HEK293 (cell line): ENCODE results near the gene PID1.
A peak's percentile ranks its signal among the peaks of the same experiment; 100 is the strongest.

ENCODE experiments used
- CTCF ChIA-PET: fragments of 350-600 bp; formaldehyde crosslinking; extraction: SDS; loops from one replicate; lab custom pipeline; 2021; ENCODE audit warnings: antibody characterized with exemption; lab: Yijun Ruan, JAX
- POLR2A ChIA-PET: fragments of 300-600 bp; formaldehyde crosslinking; extraction: SDS; loops from one replicate; lab custom pipeline; 2020; ENCODE audit warnings: antibody characterized with exemption, inconsistent platforms; lab: Yijun Ruan, JAX
- H3K27ac ChIP-seq: fragments of 200-500 bp; sonication (Bioruptor generic); 2 replicates; pipeline ENCODE4 v1.5.1; 2014; ENCODE audit warnings: low read depth, low read length, control low read depth, inconsistent platforms; ENCODE audit errors: extremely low read depth
- H3K36me3 ChIP-seq, 2 experiments: fragments of 200-500 bp in 1 of 2; sonication (Bioruptor generic) in 1 of 2; 1 replicate in 1 of 2; 2 replicates in 1 of 2; pipeline ENCODE4 v1.5.1; 2014 to 2017; ENCODE audit warnings: inconsistent platforms in 2 of 2, low read length in 2 of 2; ENCODE audit not compliant: control insufficient read depth in 2 of 2, insufficient read depth in 1 of 2
- H3K4me1 ChIP-seq: fragments of 200-500 bp; sonication (Bioruptor generic); 2 replicates; pipeline ENCODE4 v1.5.1; 2014; ENCODE audit warnings: mild to moderate bottlenecking, low read length, inconsistent platforms; ENCODE audit not compliant: control insufficient read depth, insufficient read depth
- H3K4me3 ChIP-seq: 2 replicates; pipeline ENCODE4 v1.5.1; 2011; ENCODE audit warnings: low read depth, mild to moderate bottlenecking, control low read depth, low read length, moderate library complexity
- H3K9me3 ChIP-seq: fragments of 200-500 bp; sonication (Bioruptor generic); 2 replicates; pipeline ENCODE4 v1.5.1; 2014; ENCODE audit warnings: low read depth, low read length, inconsistent platforms; ENCODE audit not compliant: control insufficient read depth, insufficient read depth
- CTCF ChIP-seq: fragments of 450-650 bp; formaldehyde crosslinking; IDR thresholded peaks from 2 replicates; pipeline ENCODE4 v1.5.1; 2016; ENCODE audit warnings: missing biosample characterization, missing genetic modification characterization
- EGR2 ChIP-seq: fragments of 450-650 bp; formaldehyde crosslinking; IDR thresholded peaks from 2 replicates; pipeline ENCODE4 v1.5.1; 2016; ENCODE audit warnings: low read depth, missing biosample characterization, missing genetic modification characterization
- GFI1B ChIP-seq: fragments of 450-650 bp; formaldehyde crosslinking; IDR thresholded peaks from 2 replicates; pipeline ENCODE4 v1.5.1; 2016; ENCODE audit warnings: missing biosample characterization, missing genetic modification characterization
- HOXD13 ChIP-seq: sonication (generic); formaldehyde crosslinking; IDR thresholded peaks from 2 replicates; pipeline ENCODE4 v1.8.0; 2022; ENCODE audit warnings: missing genetic modification reagents, borderline replicate concordance
- IKZF3 ChIP-seq: fragments of 450-650 bp; IDR thresholded peaks from 2 replicates; pipeline ENCODE4 v1.5.0; 2018; ENCODE audit warnings: missing biosample characterization, mild to moderate bottlenecking, missing genetic modification characterization, moderate library complexity
- MYNN ChIP-seq: fragments of 450-650 bp; formaldehyde crosslinking; IDR thresholded peaks from 2 replicates; pipeline ENCODE4 v1.5.1; 2016; ENCODE audit warnings: missing biosample characterization, missing genetic modification characterization, borderline replicate concordance
- PRDM4 ChIP-seq: fragments of 450-650 bp; formaldehyde crosslinking; IDR thresholded peaks from 2 replicates; pipeline ENCODE4 v1.5.1; 2017; ENCODE audit warnings: missing biosample characterization, missing genetic modification characterization
- SP3 ChIP-seq: fragments of 450-650 bp; formaldehyde crosslinking; IDR thresholded peaks from 2 replicates; pipeline ENCODE4 v1.5.1; 2016; ENCODE audit warnings: missing biosample characterization, missing genetic modification characterization
- TRIM28 ChIP-seq: IDR thresholded peaks from 2 replicates; pipeline ENCODE4 v1.6.1; 2011; ENCODE audit warnings: low read length, control low read depth, borderline replicate concordance
- TSHZ1 ChIP-seq: fragments of 450-650 bp; formaldehyde crosslinking; IDR thresholded peaks from 2 replicates; pipeline ENCODE4 v1.5.1; 2016; ENCODE audit warnings: missing biosample characterization, missing genetic modification characterization, borderline replicate concordance
- ZBTB49 ChIP-seq: fragments of 450-650 bp; formaldehyde crosslinking; IDR thresholded peaks from 2 replicates; pipeline ENCODE4 v1.5.1; 2016; ENCODE audit warnings: missing biosample characterization, missing genetic modification characterization, low read depth
- ZFHX2 ChIP-seq: fragments of 450-650 bp; formaldehyde crosslinking; conservative IDR thresholded peaks from 2 replicates; pipeline ENCODE4 v1.5.1; 2016; ENCODE audit warnings: missing biosample characterization, missing genetic modification characterization
- ZNF157 ChIP-seq: fragments of 450-650 bp; formaldehyde crosslinking; IDR thresholded peaks from 2 replicates; pipeline ENCODE4 v1.5.1; 2016; ENCODE audit warnings: missing biosample characterization, missing genetic modification characterization
- ZNF211 ChIP-seq: fragments of 450-650 bp; formaldehyde crosslinking; IDR thresholded peaks from 2 replicates; pipeline ENCODE4 v1.5.1; 2016; ENCODE audit warnings: low read depth, missing biosample characterization, missing genetic modification characterization
- ZNF280D ChIP-seq: fragments of 450-650 bp; formaldehyde crosslinking; IDR thresholded peaks from 2 replicates; pipeline ENCODE4 v1.5.1; 2016; ENCODE audit warnings: missing biosample characterization, missing genetic modification characterization
- ZNF654 ChIP-seq: fragments of 450-650 bp; formaldehyde crosslinking; IDR thresholded peaks from 2 replicates; pipeline ENCODE4 v1.5.1; 2016; ENCODE audit warnings: low read depth, missing biosample characterization, missing genetic modification characterization
- ZNF747 ChIP-seq: fragments of 450-650 bp; formaldehyde crosslinking; IDR thresholded peaks from 2 replicates; pipeline ENCODE4 v1.5.1; 2016; ENCODE audit warnings: missing biosample characterization, missing genetic modification characterization
- ZNF830 ChIP-seq: fragments of 450-650 bp; IDR thresholded peaks from 2 replicates; pipeline ENCODE4 v1.5.0; 2018; ENCODE audit warnings: missing biosample characterization, missing genetic modification characterization, low read depth, mild to moderate bottlenecking, moderate library complexity
- ZNF837 ChIP-seq: fragments of 450-650 bp; formaldehyde crosslinking; IDR thresholded peaks from 2 replicates; pipeline ENCODE4 v1.5.1; 2016; ENCODE audit warnings: missing biosample characterization, missing genetic modification characterization

The PID1 gene

GRCh38 chr2:229273723-229274338 is 2.7 kb upstream of the PID1 start:
- Histone ChIP-seq H3K4me3 (no peak overlapping the region), H3K36me3 (no peaks in the 10 kb centered on the region), H3K9me3 (no peaks in the 10 kb centered on the region), H3K27ac (no peak overlapping the region), H3K4me1 (no peaks in the 10 kb centered on the region)
- ChIA-PET POLR2A (interaction anchor here (0.7 kb wide), 1 partner anchor 350 kb away, joined by 3 read pairs; no protein-coding TSS in a partner anchor), CTCF (interaction anchor here (0.6 to 3.6 kb wide), 20 partner anchors 9 to 955 kb away, joined by 3 to 17 read pairs (median 4); no protein-coding TSS in a partner anchor)
- TF ChIP-seq EGR2 (0 out of 2 replicates have a peak, but pooled peaks have one; percentile 9), ZNF830 (tag by site-specific recombination) (no peak), GFI1B (no peak), SP3 (peak; percentile 49; the same call in 1 of the 2 replicates), MYNN (tag by site-specific recombination) (no peak), CTCF (tag by site-specific recombination) (0 out of 2 replicates have a peak, but pooled peaks have one; percentile 42), ZFHX2 (tag by site-specific recombination) (peak; percentile 47), ZNF654 (tag by site-specific recombination) (peak; percentile 60)

- H3K27ac ChIP-seq, result no peak overlapping the region
- H3K4me1 ChIP-seq, result no peaks in the 10 kb centered on the region
- H3K36me3 ChIP-seq, result no peaks in the 10 kb centered on the region
- CTCF ChIA-PET, result interaction anchor here (0.6 to 3.6 kb wide), 18 partner anchors 8 to 954 kb away, joined by 3 to 17 read pairs (median 4); no protein-coding TSS in a partner anchor
- no peak overlapping the region for H3K4me3 ChIP-seq
- no peaks in the 10 kb centered on the region for H3K9me3 ChIP-seq
- POLR2A ChIA-PET, result interaction anchor here (0.7 kb wide), 1 partner anchor 349 kb away, joined by 3 read pairs; no protein-coding TSS in a partner anchor
- no peak for TF ChIP-seq TRIM28
- no peak for TF ChIP-seq HOXD13 (CRISPR knock-in tag)
- no peak for TF ChIP-seq TSHZ1 (tag by site-specific recombination)
- no peak for TF ChIP-seq ZNF157 (tag by site-specific recombination)
- no peak for TF ChIP-seq ZNF211 (tag by site-specific recombination)
- TF ChIP-seq PRDM4 (tag by site-specific recombination), result no peak
- TF ChIP-seq IKZF3 (tag by site-specific recombination), result no peak
- no peak for TF ChIP-seq ZNF747 (tag by site-specific recombination)
- no peak for TF ChIP-seq ZNF837 (tag by site-specific recombination)
- no peak for TF ChIP-seq ZNF280D (tag by site-specific recombination)
- TF ChIP-seq ZBTB49 (tag by site-specific recombination), result no peak
Observed at GRCh38 chr2:229273006-229273722, 2.1 kb upstream of the PID1 start.
